Hematopoietic multipotent progenitor cell (in vitro differentiated cells): ENCODE data around the gene GARIN1A. TPM values are rescaled to one million over a fixed set of nuclear protein-coding genes. Genes with fewer than 3 reads are reported as not detected.
"Not testable (repeated sequence)": the region's sequence is repeated elsewhere in the genome, so short reads cannot be mapped to it uniquely, and the experiment has no call there.

Experiments used
- DNase-seq, 3 donors: peaks; one replicate each; pipeline ENCODE4 v3.0.0-alpha.2; 2011 to 2015; ENCODE audit warnings: low read depth in 2 of 3, low spot score in 2 of 3
- total RNA-seq: library from RNA; depleted of rRNA; stranded (reverse); fragments of >200 nt; gene quantifications from one replicate; pipeline ENCODE4 v1.2.3, GENCODE V29; 2012

The GARIN1A gene
- 0.27 TPM for total RNA-seq

DNA sequence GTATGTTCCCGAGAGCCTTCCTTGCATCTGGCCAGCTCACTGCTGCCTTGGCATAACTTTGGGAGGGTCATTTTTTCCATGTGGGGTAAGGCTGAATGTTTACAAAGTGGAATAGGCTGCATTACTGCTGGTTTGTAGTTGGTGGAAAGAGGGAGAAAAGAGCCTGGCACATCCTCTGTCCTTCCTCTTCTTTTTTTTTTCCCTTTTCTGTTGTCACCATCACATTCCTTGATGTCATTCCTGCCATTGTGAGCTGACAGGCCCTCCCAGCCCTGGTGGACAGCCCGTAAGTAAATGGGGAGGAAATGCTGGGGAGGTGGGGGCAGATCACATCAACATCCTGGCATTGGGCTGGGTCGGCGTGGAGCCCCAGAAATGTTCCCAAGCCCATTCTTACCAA is at the start of gene GARIN1A:
Gene GARIN1A (plus strand): TSS at position 301 of the 400 bp plus-strand sequence. CDS start 106 bp downstream, outside the sequence.
- no peak for DNase-seq

GRCh38 chr7:128627124-128627523 is 45.0 kb upstream of the GARIN1A start:
- DNase-seq: not testable (repeated sequence)

- DNase-seq: not testable (repeated sequence)
Observed at GRCh38 chr7:128633915-128634314, 38.2 kb upstream of the GARIN1A start.

DNA sequence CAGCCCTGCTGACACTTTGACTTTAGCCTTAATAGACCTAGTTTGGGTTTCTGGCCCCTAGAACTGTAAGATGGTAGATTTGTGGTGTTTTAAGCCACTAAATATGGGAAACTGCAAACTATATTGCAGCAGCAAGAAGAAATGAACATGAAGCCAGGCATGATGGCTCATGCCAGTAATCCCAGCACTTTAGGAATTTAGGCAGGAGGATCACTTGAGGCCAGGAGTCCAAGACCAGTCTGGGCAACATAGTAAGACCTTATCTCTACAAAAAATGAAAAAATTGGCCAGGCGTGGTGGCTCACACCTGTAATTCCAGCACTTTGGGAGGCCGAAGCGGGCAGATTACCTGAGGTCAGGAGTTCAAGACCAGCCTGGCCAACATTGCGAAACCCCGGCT is 26.9 kb upstream of the GARIN1A start:
- DNase-seq: not testable (repeated sequence)

DNA sequence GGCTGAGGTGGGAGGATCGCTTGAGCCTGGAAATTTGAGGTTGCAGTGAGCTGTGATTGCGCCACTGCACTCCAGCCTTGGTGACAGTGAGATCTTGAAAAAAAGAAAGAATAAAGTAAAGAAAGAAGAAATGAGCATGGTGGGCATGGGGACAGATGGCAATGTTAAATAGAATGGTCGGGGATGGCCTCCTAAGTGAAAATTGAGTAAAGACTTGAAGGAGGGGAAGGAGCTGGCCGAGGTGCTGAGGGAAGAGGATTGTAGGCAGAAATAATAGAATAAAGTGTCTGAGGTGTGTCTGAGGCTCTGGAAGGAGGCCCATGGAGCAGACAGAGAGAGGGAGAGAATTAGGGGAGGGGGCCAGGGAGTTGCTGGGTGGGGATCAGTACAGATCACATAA is 26.2 kb upstream of the GARIN1A start:
- DNase-seq: not testable (repeated sequence)

- not testable (repeated sequence) for DNase-seq
Observed at GRCh38 chr7:128646877-128647276, 25.2 kb upstream of the GARIN1A start.

GRCh38 chr7:128651096-128651495 is 21.0 kb upstream of the GARIN1A start:
- DNase-seq: not testable (repeated sequence)

- DNase-seq: not testable (repeated sequence)
Observed at GRCh38 chr7:128652606-128653005, 19.5 kb upstream of the GARIN1A start.

- DNase-seq: not testable (repeated sequence)
Observed at GRCh38 chr7:128653197-128653596, 18.9 kb upstream of the GARIN1A start.

DNA sequence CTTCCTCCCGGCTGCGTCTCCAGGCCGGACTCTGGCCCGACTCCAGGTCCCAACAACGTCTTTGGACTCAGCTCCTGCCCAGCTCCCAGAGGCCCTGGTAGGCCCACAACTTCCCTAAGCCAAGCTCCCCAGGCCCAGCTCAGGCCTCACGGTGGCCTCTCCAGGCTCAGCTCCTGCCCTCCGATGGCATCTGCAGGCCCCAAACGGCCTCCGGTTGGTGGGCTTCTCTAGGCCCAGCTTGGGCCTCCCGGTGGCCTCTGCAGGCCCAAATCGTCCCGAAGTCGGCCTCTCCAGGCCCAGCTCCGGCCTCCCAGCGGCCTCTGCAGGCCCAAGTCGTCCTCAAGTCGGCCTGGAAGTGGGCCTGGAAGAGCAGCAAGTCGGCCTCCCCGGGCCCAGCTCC is 18.0 kb upstream of the GARIN1A start:
- not testable (repeated sequence) for DNase-seq

GRCh38 chr7:128654501-128654900 is 17.6 kb upstream of the GARIN1A start:
- not testable (repeated sequence) for DNase-seq

- DNase-seq: not testable (repeated sequence)
Observed at GRCh38 chr7:128658428-128658827, 13.7 kb upstream of the GARIN1A start.

DNA sequence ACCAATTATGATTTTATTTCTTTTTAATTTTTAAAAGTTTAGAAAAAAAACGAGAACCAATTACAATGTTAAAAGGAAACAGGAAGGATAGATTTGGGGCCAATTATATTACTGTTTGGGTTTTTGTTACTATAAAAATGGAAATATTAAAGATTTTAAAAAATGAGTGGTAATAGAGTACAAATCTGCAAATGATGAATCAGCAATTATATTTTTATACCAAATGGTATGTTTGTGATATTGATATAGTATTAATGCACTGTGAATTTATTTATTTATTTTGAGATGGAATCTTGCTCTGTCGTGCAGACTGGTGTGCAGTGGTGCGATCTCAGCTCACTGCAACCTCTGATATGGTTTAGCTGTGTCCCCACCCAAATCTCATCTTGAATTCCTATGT is 11.5 kb upstream of the GARIN1A start:
- DNase-seq: no peak

DNA sequence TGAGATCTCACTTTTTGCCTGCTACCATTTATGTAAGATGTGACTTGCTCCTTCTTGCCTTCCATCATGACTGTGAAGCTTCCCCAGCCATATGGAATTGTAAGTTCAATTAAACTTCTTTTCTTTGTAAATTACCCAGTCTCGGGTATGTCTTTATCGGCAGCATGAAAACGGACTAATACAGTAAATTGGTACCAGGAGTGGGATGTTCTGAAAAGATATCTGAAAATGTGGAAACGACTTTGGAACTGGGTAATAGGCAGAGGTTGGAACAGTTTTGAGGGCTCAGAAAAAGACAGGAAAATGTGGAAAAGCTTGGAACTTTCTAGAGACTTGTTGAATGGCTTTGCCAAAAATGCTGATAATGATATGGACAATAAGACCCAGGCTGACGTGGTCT is 10.6 kb upstream of the GARIN1A start:
- no peak for DNase-seq

GRCh38 chr7:128662091-128662490 is 10.0 kb upstream of the GARIN1A start:
- DNase-seq: no peak

DNA sequence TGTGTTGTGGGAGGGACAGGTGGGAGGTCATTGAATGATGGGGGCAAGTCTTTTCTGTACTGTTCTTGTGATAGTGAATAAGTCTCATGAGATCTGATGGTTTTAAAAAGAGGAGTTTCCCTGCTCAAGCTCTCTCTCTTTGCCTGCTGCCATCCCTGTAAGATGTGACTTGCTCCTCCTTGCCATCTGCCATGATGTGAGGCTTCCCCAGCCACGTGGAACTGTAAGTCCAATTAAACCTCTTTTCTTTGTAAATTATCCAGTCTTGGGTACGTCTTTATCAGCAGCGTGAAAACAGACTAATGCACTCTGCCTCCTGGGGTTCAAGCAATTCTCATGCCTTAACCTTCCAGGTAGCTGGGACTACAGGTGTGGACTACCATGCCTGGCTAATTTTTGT is 8.9 kb upstream of the GARIN1A start:
- DNase-seq: not testable (repeated sequence)

DNA sequence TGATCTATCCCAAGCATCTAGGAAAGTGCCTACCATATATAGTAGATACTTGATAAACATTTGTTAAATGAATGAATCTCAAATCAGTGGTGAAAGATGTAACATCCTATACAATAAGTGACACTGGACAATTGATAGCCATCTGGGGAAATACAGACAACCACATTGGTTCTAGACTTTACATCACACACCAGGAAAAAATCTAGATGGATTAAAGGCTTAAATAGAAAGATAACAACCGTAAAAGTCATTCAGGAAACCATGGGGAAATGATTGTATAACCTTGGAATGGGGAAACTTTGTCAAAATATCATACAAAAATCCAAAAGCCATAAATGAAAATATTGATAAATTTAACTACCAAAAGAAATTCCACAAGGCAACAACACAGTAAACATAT is 7.0 kb upstream of the GARIN1A start:
- DNase-seq: no peak

GRCh38 chr7:128666200-128666599 is 5.9 kb upstream of the GARIN1A start:
- DNase-seq: peak in 2 of 3 donors; percentile 22 to 54

DNA sequence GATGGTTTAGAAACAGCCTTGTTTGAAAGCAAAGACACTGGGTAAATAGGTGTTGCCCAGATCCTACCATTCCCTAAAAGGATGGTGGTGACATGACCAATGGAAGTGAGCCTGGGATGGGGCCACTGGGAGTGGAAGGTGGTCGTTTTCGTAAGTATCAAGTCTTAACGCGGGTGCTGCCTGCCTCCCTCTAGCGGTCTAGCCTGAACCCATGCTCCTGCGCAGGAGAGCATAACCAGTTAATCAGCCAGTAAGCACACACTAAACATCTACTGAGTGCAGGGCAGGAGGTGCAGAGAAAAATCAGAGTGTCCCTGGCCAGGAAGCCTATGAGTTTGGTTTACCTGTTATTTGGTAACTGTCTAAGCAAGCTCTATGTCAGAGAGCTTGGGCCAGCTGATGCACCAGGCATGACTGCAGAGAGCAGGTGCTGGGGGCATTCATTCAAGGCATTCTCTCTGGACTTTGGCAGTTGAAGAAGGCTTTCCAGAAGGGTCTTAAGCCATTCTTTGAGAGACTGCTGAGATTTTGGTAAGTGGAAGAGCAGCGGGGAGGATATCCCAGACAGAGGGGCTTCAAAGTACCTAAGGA is 930 bp downstream of the GARIN1A start:
- peak in 2 of 3 donors; percentile 31 to 47 for DNase-seq

- DNase-seq: no peak
Observed at GRCh38 chr7:128673571-128673970, 1.5 kb downstream of the GARIN1A start.

DNA sequence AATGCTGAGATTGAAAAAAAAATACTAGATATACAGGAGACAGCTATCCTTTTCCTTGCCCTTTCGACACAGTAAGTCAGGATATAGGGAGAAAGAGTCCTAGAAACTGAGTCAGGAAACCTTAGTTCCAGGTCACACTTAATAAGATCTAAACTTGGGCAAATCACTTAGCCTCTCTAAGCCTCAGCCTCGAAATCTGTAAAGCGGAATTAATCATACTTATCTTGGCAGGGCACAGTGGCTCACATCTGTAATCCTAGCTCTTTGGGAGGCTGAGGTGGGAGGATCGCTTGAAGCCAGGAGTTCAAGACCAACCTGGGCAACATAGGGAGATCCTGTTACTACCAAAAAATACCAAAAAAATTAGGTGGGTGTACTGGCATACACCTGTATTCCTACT is 4.6 kb downstream of the GARIN1A start:
- no peak for DNase-seq

DNA sequence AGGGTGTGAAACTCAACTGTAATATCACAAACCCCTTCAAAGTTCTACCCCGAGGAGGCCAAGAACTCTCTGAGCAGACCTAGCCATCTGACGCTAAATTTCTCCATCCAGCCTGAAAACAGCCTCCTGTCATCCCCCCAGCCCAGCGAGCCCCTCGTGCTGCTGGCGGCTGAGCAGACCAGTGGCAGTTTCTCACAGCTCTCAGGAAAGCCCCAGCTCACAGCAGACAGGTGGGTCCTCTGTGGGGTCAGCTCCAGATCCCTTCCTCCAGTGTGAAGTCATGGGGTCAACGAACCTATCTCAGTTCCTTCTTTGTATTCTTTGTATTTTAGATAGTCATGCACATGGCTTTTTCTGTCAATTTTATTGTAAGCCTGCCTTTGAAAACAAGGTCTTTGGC is 7.8 kb downstream of the GARIN1A start:
- DNase-seq: no peak
